Measurements from ENCODE around the gene PREX1.

The PREX1 gene

DNA sequence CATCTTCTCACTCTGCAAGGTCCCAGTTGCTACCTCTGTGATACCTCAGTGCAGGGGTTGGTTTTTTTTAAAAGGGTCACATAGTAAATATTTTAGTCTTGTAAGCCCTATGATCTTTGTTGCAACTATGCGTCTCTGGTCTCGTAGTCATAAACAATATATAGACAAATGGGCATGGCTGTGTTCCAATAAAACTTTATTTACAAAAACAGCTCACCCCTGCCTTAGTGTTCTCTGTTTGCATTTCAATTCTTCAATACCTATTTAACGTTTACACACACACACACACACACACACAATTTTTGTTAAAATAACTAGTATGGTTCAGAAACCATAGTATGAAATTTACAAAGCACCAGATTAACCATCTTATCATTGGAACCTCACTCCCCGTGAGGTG, 216.8 kb downstream of the PREX1 start:
- no CpG with 5 or more reads among the region's 4 CpGs for WGBS, 2 donors (ENCODE audit: extremely low coverage in 2 of 2, insufficient read length in 2 of 2, insufficient replicate concordance in 1 of 2)
- Histone ChIP-seq H3K27me3 (ENCODE audit: control insufficient read depth in 3 of 3, insufficient read depth in 3 of 3, low read depth in 1 of 3, low read length in 3 of 3) (peaks cover 0 to 7% (median 0%) of the 10 kb centered on the region in 3 experiments), H2BK15ac (ENCODE audit: low read length) (no peak overlapping the region)

DNA sequence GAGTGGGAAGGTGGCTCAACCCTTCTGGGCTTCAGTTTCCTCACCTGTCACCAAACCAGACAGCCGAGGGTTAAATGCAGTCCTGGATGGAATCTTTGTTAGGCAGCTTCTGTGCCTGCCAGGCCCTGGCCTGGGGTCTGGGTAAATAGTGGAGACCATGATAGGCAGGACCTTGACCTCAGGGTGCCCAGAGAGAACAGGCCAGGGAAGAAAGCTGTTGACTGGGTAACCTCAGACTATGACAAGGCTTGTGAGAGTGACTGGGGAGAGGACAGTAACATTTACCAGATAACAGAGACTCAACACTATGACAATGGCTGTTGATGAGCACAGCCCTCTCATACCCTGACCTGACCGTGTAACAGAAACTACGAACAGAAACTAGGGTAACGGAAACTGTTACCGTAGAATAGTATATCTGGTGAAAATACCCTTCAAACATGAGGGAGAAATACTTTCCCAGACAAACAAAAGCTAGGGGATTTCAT, 218.3 kb downstream of the PREX1 start:
- Histone ChIP-seq H3K79me1 (ENCODE audit: low read depth, low read length) (no peaks in the 10 kb centered on the region), H2BK120ac (ENCODE audit: low read depth, low read length) (no peak overlapping the region), H3K36me3 (replicated peaks in 1 of 2; ENCODE audit: control insufficient read depth in 2 of 2, insufficient read depth in 2 of 2, low read length in 2 of 2) (no peaks in the 10 kb centered on the region), H2AFZ (ENCODE audit: low read length) (no peak overlapping the region), H2BK5ac (ENCODE audit: low read length) (no peak overlapping the region), H2BK15ac (ENCODE audit: low read length) (no peak overlapping the region), H3K4me1 (ENCODE audit: control insufficient read depth in 2 of 2, insufficient read depth in 1 of 2, low read depth in 1 of 2, low read length in 2 of 2) (peaks cover 5 to 7% of the 10 kb centered on the region in 2 donors), H4K91ac (ENCODE audit: low read depth, low read length, poor library complexity) (no peak overlapping the region), H3K9ac (ENCODE audit: low read depth, low read length, poor library complexity) (no peak overlapping the region), H2BK12ac (ENCODE audit: low read length) (no peak overlapping the region), H3K18ac (ENCODE audit: low read length) (no peak overlapping the region), H3K4me2 (ENCODE audit: insufficient read depth, low read length, poor library complexity, severe bottlenecking) (no peak overlapping the region), H3K4me3 (ENCODE audit: low read length in 2 of 2) (no peak overlapping the region), H3K9me3 (replicated peaks in 1 of 2; ENCODE audit: control insufficient read depth in 2 of 2, insufficient read depth in 1 of 2, low read depth in 1 of 2, low read length in 2 of 2) (no peaks in the 10 kb centered on the region), H3K14ac (ENCODE audit: low read length) (no peak overlapping the region), H3K23ac (ENCODE audit: low read depth, low read length, poor library complexity) (no peak overlapping the region), H3K27me3 (ENCODE audit: control insufficient read depth in 3 of 3, insufficient read depth in 3 of 3, low read depth in 1 of 3, low read length in 3 of 3) (peaks cover 0 to 14% (median 0%) of the 10 kb centered on the region in 3 experiments), H3K27ac (replicated peaks; ENCODE audit: low read length) (no peak overlapping the region), H4K8ac (ENCODE audit: low read depth, low read length) (no peak overlapping the region), H2AK5ac (ENCODE audit: low read depth, low read length) (no peak overlapping the region), H3K4ac (ENCODE audit: low read length) (no peak overlapping the region)
- DNase-seq (ENCODE audit: low spot score) = no peak
- no CpG with 5 or more reads among the region's 5 CpGs for WGBS, 2 donors (ENCODE audit: extremely low coverage in 2 of 2, insufficient read length in 2 of 2, insufficient replicate concordance in 1 of 2)

More for the DNA sequence above, 216.8 kb downstream of the PREX1 start:
- no peak overlapping the region for H2AFZ ChIP-seq (ENCODE audit: low read length)
- DNase-seq (ENCODE audit: low spot score) = no peak
- no peaks in the 10 kb centered on the region for H3K79me1 ChIP-seq (ENCODE audit: low read depth, low read length)
- H3K14ac ChIP-seq (ENCODE audit: low read length) = no peak overlapping the region
- H4K8ac ChIP-seq (ENCODE audit: low read depth, low read length) = no peak overlapping the region
- no peak overlapping the region for H3K4me2 ChIP-seq (ENCODE audit: insufficient read depth, low read length, poor library complexity, severe bottlenecking)
- H3K18ac ChIP-seq (ENCODE audit: low read length) = no peak overlapping the region
- no peak overlapping the region for H3K4ac ChIP-seq (ENCODE audit: low read length)
- no peak overlapping the region for H2BK5ac ChIP-seq (ENCODE audit: low read length)
- no peak overlapping the region for H2BK12ac ChIP-seq (ENCODE audit: low read length)
- no peak overlapping the region for H3K23ac ChIP-seq (ENCODE audit: low read depth, low read length, poor library complexity)
- H3K36me3 ChIP-seq (replicated peaks in 1 of 2; ENCODE audit: control insufficient read depth in 2 of 2, insufficient read depth in 2 of 2, low read length in 2 of 2) = no peaks in the 10 kb centered on the region
- H2AK5ac ChIP-seq (ENCODE audit: low read depth, low read length) = no peak overlapping the region
- H3K4me1 ChIP-seq (ENCODE audit: control insufficient read depth in 2 of 2, insufficient read depth in 1 of 2, low read depth in 1 of 2, low read length in 2 of 2) = peaks cover 5 to 7% of the 10 kb centered on the region in 2 donors
- no peaks in the 10 kb centered on the region for H3K9me3 ChIP-seq (replicated peaks in 1 of 2; ENCODE audit: control insufficient read depth in 2 of 2, insufficient read depth in 1 of 2, low read depth in 1 of 2, low read length in 2 of 2)
- no peak overlapping the region for H3K9ac ChIP-seq (ENCODE audit: low read depth, low read length, poor library complexity)
- H4K91ac ChIP-seq (ENCODE audit: low read depth, low read length, poor library complexity) = no peak overlapping the region
- H2BK120ac ChIP-seq (ENCODE audit: low read depth, low read length) = no peak overlapping the region
- no peak overlapping the region for H3K27ac ChIP-seq (replicated peaks; ENCODE audit: low read length)
- H3K4me3 ChIP-seq (ENCODE audit: low read length in 2 of 2) = no peak overlapping the region

DNA sequence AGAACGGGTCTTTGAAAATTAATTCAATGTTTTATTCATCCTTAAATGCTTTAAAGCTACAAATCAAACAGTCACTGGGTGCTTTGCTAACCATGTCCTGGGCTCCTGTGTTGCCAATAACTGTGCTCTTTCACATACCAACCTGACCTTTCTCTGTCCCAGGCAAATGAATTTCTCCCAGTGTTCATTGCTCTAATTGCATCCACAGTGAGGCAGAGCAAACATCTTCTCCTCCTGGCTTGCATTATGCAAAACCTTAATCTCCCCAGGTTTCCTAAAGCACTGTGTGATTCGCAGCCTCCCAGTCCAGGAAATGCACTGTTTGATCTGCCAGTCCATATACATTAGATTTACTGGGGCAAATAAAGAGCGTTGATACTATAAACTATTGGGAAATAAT, 219.0 kb downstream of the PREX1 start:
- H4K8ac ChIP-seq (ENCODE audit: low read depth, low read length) = no peak overlapping the region
- H3K4me2 ChIP-seq (ENCODE audit: insufficient read depth, low read length, poor library complexity, severe bottlenecking) = no peak overlapping the region
- H3K79me1 ChIP-seq (ENCODE audit: low read depth, low read length) = no peaks in the 10 kb centered on the region
- peaks cover 0 to 14% (median 0%) of the 10 kb centered on the region in 3 experiments for H3K27me3 ChIP-seq (ENCODE audit: control insufficient read depth in 3 of 3, insufficient read depth in 3 of 3, low read depth in 1 of 3, low read length in 3 of 3)
- H3K4me3 ChIP-seq (ENCODE audit: low read length in 2 of 2) = no peak overlapping the region
- H3K36me3 ChIP-seq (replicated peaks in 1 of 2; ENCODE audit: control insufficient read depth in 2 of 2, insufficient read depth in 2 of 2, low read length in 2 of 2) = no peaks in the 10 kb centered on the region
- no peak overlapping the region for H3K23ac ChIP-seq (ENCODE audit: low read depth, low read length, poor library complexity)
- H3K9ac ChIP-seq (ENCODE audit: low read depth, low read length, poor library complexity) = no peak overlapping the region
- no CpG with 5 or more reads among the region's 3 CpGs for WGBS, 2 donors (ENCODE audit: extremely low coverage in 2 of 2, insufficient read length in 2 of 2, insufficient replicate concordance in 1 of 2)
- H2AFZ ChIP-seq (ENCODE audit: low read length) = no peak overlapping the region
- H2BK5ac ChIP-seq (ENCODE audit: low read length) = no peak overlapping the region
- no peak overlapping the region for H2AK5ac ChIP-seq (ENCODE audit: low read depth, low read length)
- H3K9me3 ChIP-seq (replicated peaks in 1 of 2; ENCODE audit: control insufficient read depth in 2 of 2, insufficient read depth in 1 of 2, low read depth in 1 of 2, low read length in 2 of 2) = no peaks in the 10 kb centered on the region
- H4K91ac ChIP-seq (ENCODE audit: low read depth, low read length, poor library complexity) = no peak overlapping the region
- no peak overlapping the region for H3K4ac ChIP-seq (ENCODE audit: low read length)
- no peak overlapping the region for H3K14ac ChIP-seq (ENCODE audit: low read length)
- H2BK12ac ChIP-seq (ENCODE audit: low read length) = no peak overlapping the region
- no peak overlapping the region for H3K27ac ChIP-seq (replicated peaks; ENCODE audit: low read length)
- no peak overlapping the region for H2BK15ac ChIP-seq (ENCODE audit: low read length)
- H3K4me1 ChIP-seq (ENCODE audit: control insufficient read depth in 2 of 2, insufficient read depth in 1 of 2, low read depth in 1 of 2, low read length in 2 of 2) = peaks cover 5 to 7% of the 10 kb centered on the region in 2 donors
- H2BK120ac ChIP-seq (ENCODE audit: low read depth, low read length) = no peak overlapping the region
- no peak for DNase-seq (ENCODE audit: low spot score)
- no peak overlapping the region for H3K18ac ChIP-seq (ENCODE audit: low read length)

DNA sequence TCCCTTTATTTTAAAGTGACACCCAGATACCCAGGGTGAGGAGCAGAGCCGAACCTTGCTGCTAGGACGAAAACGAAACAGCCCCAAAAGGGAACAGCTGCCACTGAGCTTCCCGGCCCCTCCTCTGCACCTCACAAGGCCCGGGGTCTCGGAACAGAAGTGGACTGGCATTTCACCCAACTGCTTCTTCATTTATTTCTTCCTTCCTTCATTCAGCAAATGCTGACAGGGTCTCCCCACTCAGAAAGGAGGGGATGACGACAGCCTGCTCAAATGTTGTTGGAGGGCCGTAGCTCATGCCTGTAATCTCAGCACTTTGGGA, 220.3 kb downstream of the PREX1 start:
- peak overlapping the region; percentile 11 for H2BK120ac ChIP-seq (ENCODE audit: low read depth, low read length)

More for the DNA sequence above, 220.3 kb downstream of the PREX1 start:
- H3K4me1 ChIP-seq (ENCODE audit: control insufficient read depth in 2 of 2, insufficient read depth in 1 of 2, low read depth in 1 of 2, low read length in 2 of 2) = peaks cover 7 to 10% of the 10 kb centered on the region in 2 donors
- no peak overlapping the region for H3K23ac ChIP-seq (ENCODE audit: low read depth, low read length, poor library complexity)
- H2BK15ac ChIP-seq (ENCODE audit: low read length) = no peak overlapping the region
- H3K4me3 ChIP-seq (ENCODE audit: low read length in 2 of 2) = no peak overlapping the region
- no peak overlapping the region for H3K27ac ChIP-seq (replicated peaks; ENCODE audit: low read length)
- no peak overlapping the region for H3K9ac ChIP-seq (ENCODE audit: low read depth, low read length, poor library complexity)
- DNase-seq (ENCODE audit: low spot score) = no peak
- no peaks in the 10 kb centered on the region for H3K36me3 ChIP-seq (replicated peaks in 1 of 2; ENCODE audit: control insufficient read depth in 2 of 2, insufficient read depth in 2 of 2, low read length in 2 of 2)
- H2BK12ac ChIP-seq (ENCODE audit: low read length) = no peak overlapping the region
- H2AFZ ChIP-seq (ENCODE audit: low read length) = no peak overlapping the region
- peaks cover 0 to 20% (median 0%) of the 10 kb centered on the region in 3 experiments for H3K27me3 ChIP-seq (ENCODE audit: control insufficient read depth in 3 of 3, insufficient read depth in 3 of 3, low read depth in 1 of 3, low read length in 3 of 3)
- H3K9me3 ChIP-seq (replicated peaks in 1 of 2; ENCODE audit: control insufficient read depth in 2 of 2, insufficient read depth in 1 of 2, low read depth in 1 of 2, low read length in 2 of 2) = no peaks in the 10 kb centered on the region
- H2AK5ac ChIP-seq (ENCODE audit: low read depth, low read length) = peak overlapping the region; percentile 78
- peak overlapping the region; percentile 49 for H3K18ac ChIP-seq (ENCODE audit: low read length)
- no peak overlapping the region for H3K4ac ChIP-seq (ENCODE audit: low read length)
- H4K91ac ChIP-seq (ENCODE audit: low read depth, low read length, poor library complexity) = no peak overlapping the region
- WGBS, 2 donors (ENCODE audit: extremely low coverage in 2 of 2, insufficient read length in 2 of 2, insufficient replicate concordance in 1 of 2) = no CpG with 5 or more reads among the region's 8 CpGs
- no peak overlapping the region for H3K4me2 ChIP-seq (ENCODE audit: insufficient read depth, low read length, poor library complexity, severe bottlenecking)
- H3K14ac ChIP-seq (ENCODE audit: low read length) = no peak overlapping the region
- H3K79me1 ChIP-seq (ENCODE audit: low read depth, low read length) = no peaks in the 10 kb centered on the region
- H4K8ac ChIP-seq (ENCODE audit: low read depth, low read length) = no peak overlapping the region
- H2BK5ac ChIP-seq (ENCODE audit: low read length) = no peak overlapping the region
